Fibroblast of lung (primary cell): ENCODE measurements around the gene LAMC3. TPM values are rescaled to one million over a fixed set of nuclear protein-coding genes. Genes with fewer than 3 reads are reported as not detected.

Experiments used
- DNase-seq, 2 donors: peaks; one replicate each; pipeline versions ENCODE4 v3.0.0 to v3.0.0-alpha.2; 2010; ENCODE audit warnings: low read depth in 2 of 2
- H2AFZ ChIP-seq: 2 replicates; pipeline ENCODE4 v1.5.1; 2012; ENCODE audit warnings: low read length, control low read depth, inconsistent platforms
- H3K27ac ChIP-seq: 2 replicates; pipeline ENCODE4 v1.5.1; 2011; ENCODE audit warnings: low read length, control low read depth; ENCODE audit not compliant: insufficient read depth
- H3K27me3 ChIP-seq: 2 replicates; pipeline ENCODE4 v1.5.1; 2011; ENCODE audit warnings: mild to moderate bottlenecking, low read length; ENCODE audit not compliant: control insufficient read depth, insufficient read depth
- H3K36me3 ChIP-seq: 2 replicates; pipeline ENCODE4 v1.5.1; 2011; ENCODE audit warnings: low read length; ENCODE audit not compliant: control insufficient read depth, insufficient read depth
- H3K4me1 ChIP-seq: 2 replicates; pipeline ENCODE4 v1.5.1; 2011; ENCODE audit warnings: low read length; ENCODE audit not compliant: control insufficient read depth, insufficient read depth; ENCODE audit errors: extremely low read depth
- H3K4me2 ChIP-seq: 2 replicates; pipeline ENCODE4 v1.5.1; 2011; ENCODE audit warnings: low read length, control low read depth; ENCODE audit not compliant: insufficient read depth; ENCODE audit errors: extremely low read depth
- H3K4me3 ChIP-seq, 4 experiments: fragments of 200-600 bp in 1 of 4; sonication (generic) in 1 of 4; replicated peaks in 1 of 4; 2 replicates each; pipeline ENCODE4 v1.5.1; 2011 to 2016; ENCODE audit warnings: low read length in 4 of 4, low read depth in 3 of 4, mild to moderate bottlenecking in 3 of 4, control low read depth in 2 of 4, inconsistent platforms in 1 of 4, mixed read lengths in 1 of 4; ENCODE audit not compliant: insufficient read depth in 1 of 4; ENCODE audit errors: control extremely low read depth in 1 of 4
- H3K79me2 ChIP-seq: 2 replicates; pipeline ENCODE4 v1.5.1; 2012; ENCODE audit warnings: mild to moderate bottlenecking, low read length, inconsistent platforms; ENCODE audit not compliant: control insufficient read depth, insufficient read depth
- H3K9ac ChIP-seq: 2 replicates; pipeline ENCODE4 v1.5.1; 2011; ENCODE audit warnings: mild to moderate bottlenecking, low read length, control low read depth; ENCODE audit not compliant: insufficient read depth
- H3K9me3 ChIP-seq: 2 replicates; pipeline ENCODE4 v1.5.1; 2012; ENCODE audit warnings: low read depth, low read length; ENCODE audit not compliant: control insufficient read depth, insufficient read depth
- H4K20me1 ChIP-seq: 2 replicates; pipeline ENCODE4 v1.5.1; 2011; ENCODE audit warnings: low read length; ENCODE audit not compliant: control insufficient read depth, insufficient read depth; ENCODE audit errors: extremely low read depth
- CTCF ChIP-seq, 2 donors: IDR thresholded peaks in 1 of 2; conservative IDR thresholded peaks in 1 of 2; 1 replicate in 1 of 2; 2 replicates in 1 of 2; pipeline ENCODE4 v1.5.1; 2011 to 2012; ENCODE audit warnings: low read length in 2 of 2, control low read depth in 1 of 2, inconsistent platforms in 1 of 2, low read depth in 1 of 2, mild to moderate bottlenecking in 1 of 2
- EZH2 ChIP-seq: IDR thresholded peaks from 2 replicates; pipeline ENCODE4 v1.5.1; 2012; ENCODE audit warnings: low read length, control low read depth, mild to moderate bottlenecking; ENCODE audit errors: missing control alignments
- polyA plus RNA-seq, 2 donors: library from polyadenylated mRNA; depleted of rRNA in 1 of 2; stranded (reverse) in 1 of 2; unstranded in 1 of 2; fragments of >200 nt; gene quantifications; 2 replicates each; pipeline ENCODE4 v1.2.1, GENCODE V29; 2011 to 2012; ENCODE audit warnings: missing spikeins in 1 of 2
- total RNA-seq: library from RNA; depleted of rRNA; stranded (reverse); fragments of >200 nt; gene quantifications from 2 replicates; pipeline ENCODE4 v1.2.1, GENCODE V29; 2014

Gene LAMC3
- total and polyA plus RNA-seq, 2 donors (not counting 1 experiment from before 2014, with no cell fraction given): 0.17 to 1.4 TPM

- Histone ChIP-seq H3K79me2 (no peaks in the 10 kb centered on the region), H3K9me3 (no peaks in the 10 kb centered on the region), H4K20me1 (no peaks in the 10 kb centered on the region), H3K9ac (no peak overlapping the region), H3K36me3 (no peaks in the 10 kb centered on the region), H3K4me3 (no peak overlapping the region), H3K4me1 (no peaks in the 10 kb centered on the region), H3K27me3 (peaks cover 19% of the 10 kb centered on the region), H2AFZ (no peak overlapping the region), H3K27ac (no peak overlapping the region), H3K4me2 (no peak overlapping the region)
- no peak for DNase-seq
- no peak for TF ChIP-seq EZH2
- TF ChIP-seq CTCF (conservative IDR thresholded peaks at IDR 0.05 in 1 of 2, IDR thresholded peaks at IDR 0.05 in 1 of 2; ENCODE audit: low read depth in 1 of 2, low read length in 2 of 2): no peak
These were observed 35.9 kb upstream of the LAMC3 start for GRCh38 chr9:130972957-130973685.

- Histone ChIP-seq H3K9ac (no peak overlapping the region), H3K4me2 (no peak overlapping the region), H3K27me3 (peaks cover 19% of the 10 kb centered on the region), H4K20me1 (no peaks in the 10 kb centered on the region), H3K4me3 (no peak overlapping the region), H3K9me3 (no peaks in the 10 kb centered on the region), H3K27ac (no peak overlapping the region), H3K4me1 (no peaks in the 10 kb centered on the region), H3K36me3 (no peaks in the 10 kb centered on the region), H2AFZ (no peak overlapping the region), H3K79me2 (no peaks in the 10 kb centered on the region)
- TF ChIP-seq CTCF (conservative IDR thresholded peaks at IDR 0.05 in 1 of 2, IDR thresholded peaks at IDR 0.05 in 1 of 2; ENCODE audit: low read depth in 1 of 2, low read length in 2 of 2) (no peak), EZH2 (no peak)
- DNase-seq: no peak
These were observed 35.2 kb upstream of the LAMC3 start for GRCh38 chr9:130973686-130974281.

GRCh38 chr9:130974697-130975096 is 34.3 kb upstream of the LAMC3 start:
- no peak for DNase-seq
- Histone ChIP-seq H3K36me3 (no peaks in the 10 kb centered on the region), H2AFZ (no peak overlapping the region), H3K4me2 (no peak overlapping the region), H3K27ac (no peak overlapping the region), H3K4me3 (no peak overlapping the region), H4K20me1 (no peaks in the 10 kb centered on the region), H3K9me3 (no peaks in the 10 kb centered on the region), H3K4me1 (no peaks in the 10 kb centered on the region), H3K27me3 (peaks cover 19% of the 10 kb centered on the region), H3K79me2 (no peaks in the 10 kb centered on the region), H3K9ac (no peak overlapping the region)
- TF ChIP-seq CTCF (conservative IDR thresholded peaks at IDR 0.05 in 1 of 2, IDR thresholded peaks at IDR 0.05 in 1 of 2; ENCODE audit: low read depth in 1 of 2, low read length in 2 of 2): no peak
- TF ChIP-seq EZH2: no peak
